ENCODE results near the gene HOXB2.

DNA sequence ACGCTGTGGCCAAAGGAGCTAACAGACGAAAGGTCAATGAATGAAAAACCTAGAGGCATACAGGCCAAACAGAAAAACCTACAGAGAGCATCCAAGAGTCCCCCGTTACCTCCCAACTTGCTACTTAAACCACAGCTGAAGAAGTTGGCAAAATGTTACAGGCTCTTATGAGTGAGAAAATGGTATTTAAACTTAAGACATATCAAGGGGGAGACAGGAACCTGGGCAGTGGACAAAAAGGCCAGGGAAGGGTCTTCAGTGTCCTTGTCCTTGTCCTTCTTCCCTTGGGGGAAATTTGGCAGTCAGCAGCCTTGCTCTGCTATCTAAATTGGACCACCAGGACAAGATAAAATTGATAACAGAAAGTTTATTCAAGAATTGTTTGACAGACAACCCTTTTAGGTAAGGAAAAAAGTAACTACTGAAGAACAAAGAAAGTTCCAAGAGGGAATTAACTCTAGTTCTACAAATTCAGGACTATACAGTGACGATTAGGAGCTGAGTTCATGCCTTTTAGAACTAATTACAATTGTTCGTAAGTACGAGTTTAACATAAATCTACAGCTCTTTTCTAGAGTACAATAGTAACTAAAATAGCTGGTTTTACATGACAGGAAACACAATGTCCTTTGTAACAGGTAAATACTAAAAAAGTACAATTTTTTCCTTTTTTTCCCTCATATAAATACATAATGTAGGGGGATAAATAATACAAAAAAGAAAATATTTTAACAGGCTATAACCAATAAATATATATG is 3.8 kb upstream of the HOXB2 start:
- TF ChIP-seq, protein P1, sequence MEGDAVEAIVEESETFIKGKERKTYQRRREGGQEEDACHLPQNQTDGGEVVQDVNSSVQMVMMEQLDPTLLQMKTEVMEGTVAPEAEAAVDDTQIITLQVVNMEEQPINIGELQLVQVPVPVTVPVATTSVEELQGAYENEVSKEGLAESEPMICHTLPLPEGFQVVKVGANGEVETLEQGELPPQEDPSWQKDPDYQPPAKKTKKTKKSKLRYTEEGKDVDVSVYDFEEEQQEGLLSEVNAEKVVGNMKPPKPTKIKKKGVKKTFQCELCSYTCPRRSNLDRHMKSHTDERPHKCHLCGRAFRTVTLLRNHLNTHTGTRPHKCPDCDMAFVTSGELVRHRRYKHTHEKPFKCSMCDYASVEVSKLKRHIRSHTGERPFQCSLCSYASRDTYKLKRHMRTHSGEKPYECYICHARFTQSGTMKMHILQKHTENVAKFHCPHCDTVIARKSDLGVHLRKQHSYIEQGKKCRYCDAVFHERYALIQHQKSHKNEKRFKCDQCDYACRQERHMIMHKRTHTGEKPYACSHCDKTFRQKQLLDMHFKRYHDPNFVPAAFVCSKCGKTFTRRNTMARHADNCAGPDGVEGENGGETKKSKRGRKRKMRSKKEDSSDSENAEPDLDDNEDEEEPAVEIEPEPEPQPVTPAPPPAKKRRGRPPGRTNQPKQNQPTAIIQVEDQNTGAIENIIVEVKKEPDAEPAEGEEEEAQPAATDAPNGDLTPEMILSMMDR (IDR thresholded peaks at IDR 0.05), result no peak
- TF ChIP-seq POLR2A (IDR thresholded peaks at IDR 0.05), result no peak

Data from right lobe of liver (tissue), 4 donors.